HepG2 (cell line): Measurements from ENCODE around the gene CHN1. TPM values are rescaled to one million over a fixed set of nuclear protein-coding genes. Genes with fewer than 3 reads are reported as not detected.

ENCODE experiments used
- CAMTA2 ChIP-seq: sonication (generic); formaldehyde crosslinking; IDR thresholded peaks from 2 replicates; pipeline ENCODE4 v1.4.0; 2020; ENCODE audit warnings: mild to moderate bottlenecking, missing genetic modification reagents, borderline replicate concordance
- DMAP1 ChIP-seq: IDR thresholded peaks from 2 replicates; pipeline ENCODE4 v1.6.1; 2016
- FOXO1 ChIP-seq: sonication (generic); formaldehyde crosslinking; IDR thresholded peaks from 2 replicates; pipeline ENCODE4 v1.4.0; 2020; ENCODE audit warnings: missing genetic modification reagents
- GLI4 ChIP-seq: sonication (generic); formaldehyde crosslinking; IDR thresholded peaks from 2 replicates; pipeline ENCODE4 v1.5.1; 2020; ENCODE audit warnings: missing genetic modification reagents, mild to moderate bottlenecking, moderate library complexity, borderline replicate concordance
- GMEB2 ChIP-seq: IDR thresholded peaks from 2 replicates; pipeline ENCODE4 v1.6.1; 2016; ENCODE audit warnings: missing biosample characterization, missing genetic modification reagents, low read depth
- HDAC6 ChIP-seq: fragments of 200-600 bp; sonication (generic); IDR thresholded peaks from 2 replicates; pipeline ENCODE4 v1.7.0; 2017; ENCODE audit warnings: mild to moderate bottlenecking, antibody characterized with exemption, low read length, low read depth
- HOXA7 ChIP-seq: sonication (generic); formaldehyde crosslinking; IDR thresholded peaks from 2 replicates; pipeline ENCODE4 v1.8.1; 2022; ENCODE audit warnings: mild to moderate bottlenecking, missing genetic modification reagents, moderate library complexity
- LRRFIP1 ChIP-seq: sonication (generic); formaldehyde crosslinking; conservative IDR thresholded peaks from 2 replicates; pipeline ENCODE4 v1.4.0; 2020; ENCODE audit warnings: missing genetic modification reagents
- NCOA1 ChIP-seq: sonication (generic); formaldehyde crosslinking; IDR thresholded peaks from 2 replicates; pipeline ENCODE4 v1.9.0; 2021; ENCODE audit warnings: missing genetic modification reagents
- NFRKB ChIP-seq: fragments of 450-650 bp; IDR thresholded peaks from 2 replicates; pipeline ENCODE4 v1.6.1; 2017
- SIN3B ChIP-seq: fragments of 150-350 bp; IDR thresholded peaks from 2 replicates; pipeline ENCODE4 v1.6.1; 2014; ENCODE audit warnings: low read length
- SMARCC2 ChIP-seq: fragments of 450-650 bp; IDR thresholded peaks from 2 replicates; pipeline ENCODE4 v1.6.1; 2017; ENCODE audit warnings: antibody characterized with exemption, mild to moderate bottlenecking
- YY1 ChIP-seq: IDR thresholded peaks from 2 replicates; pipeline ENCODE4 v1.6.1; 2011; ENCODE audit warnings: low read length, low read depth, moderate library complexity, mild to moderate bottlenecking; ENCODE audit not compliant: insufficient read depth, insufficient replicate concordance
- ZNF180 ChIP-seq: sonication (generic); formaldehyde crosslinking; IDR thresholded peaks from 2 replicates; pipeline ENCODE4 v1.4.0; 2020; ENCODE audit warnings: low read depth, missing genetic modification reagents, borderline replicate concordance
- ZNF296 ChIP-seq: sonication (generic); formaldehyde crosslinking; conservative IDR thresholded peaks from 2 replicates; pipeline ENCODE4 v1.5.0; 2020; ENCODE audit warnings: mild to moderate bottlenecking, missing genetic modification reagents
- ZNF484 ChIP-seq: sonication (generic); formaldehyde crosslinking; IDR thresholded peaks from 2 replicates; pipeline ENCODE4 v1.5.1; 2020; ENCODE audit warnings: mild to moderate bottlenecking, low read depth, missing genetic modification reagents, borderline replicate concordance
- ZNF503 ChIP-seq: sonication (generic); formaldehyde crosslinking; IDR thresholded peaks from 2 replicates; pipeline ENCODE4 v1.4.0; 2020; ENCODE audit warnings: missing genetic modification reagents
- ZNF577 ChIP-seq: sonication (generic); formaldehyde crosslinking; IDR thresholded peaks from 2 replicates; pipeline ENCODE4 v1.4.0; 2020; ENCODE audit warnings: mild to moderate bottlenecking, low read depth, missing genetic modification reagents, borderline replicate concordance
- ZNF629 ChIP-seq: sonication (generic); formaldehyde crosslinking; conservative IDR thresholded peaks from 2 replicates; pipeline ENCODE4 v1.5.0; 2020; ENCODE audit warnings: missing genetic modification reagents
- polyA plus RNA-seq, 8 experiments: library from polyadenylated mRNA; depleted of rRNA in 3 of 8; stranded (reverse) in 7 of 8; unstranded in 1 of 8; fragments of >200 nt; fragmentation: Illumina TruSeq in 4 of 8; extraction: Trizol in 4 of 8; gene quantifications; 2 replicates each; pipeline versions ENCODE4 v1.2.1 to v1.2.3, GENCODE V29; 2011 to 2016; ENCODE audit warnings: low read depth in 4 of 8, missing spikeins in 1 of 8, mixed read lengths in 1 of 8; ENCODE audit not compliant: insufficient read depth in 1 of 8
- total RNA-seq, 5 experiments: library from RNA; depleted of rRNA; stranded (reverse); fragments of >200 nt; fragmentation: Illumina TruSeq; extraction: Trizol; gene quantifications; 2 replicates each; pipeline ENCODE4 v1.2.3, GENCODE V29; 2016; ENCODE audit warnings: low read depth in 1 of 5

Gene CHN1
- total and polyA plus RNA-seq, 2 of the 13 experiments (the other 11 are each of a cell fraction or from before 2014, with no cell fraction given) = 2.8 to 3.5 TPM

GRCh38 chr2:175036582-175037018 is 31.4 kb upstream of the CHN1 start (continued):
- TF ChIP-seq GLI4 (CRISPR knock-in tag) (no peak), NCOA1 (no peak), ZNF484 (no peak), ZNF577 (CRISPR knock-in tag) (no peak), SMARCC2 (no peak), SIN3B (no peak), ZNF180 (CRISPR knock-in tag) (no peak), ZNF296 (CRISPR knock-in tag) (no peak), HOXA7 (CRISPR knock-in tag) (no peak), FOXO1 (CRISPR knock-in tag) (no peak), CAMTA2 (CRISPR knock-in tag) (no peak), GMEB2 (no peak), HDAC6 (no peak), YY1 (no peak), ZNF503 (CRISPR knock-in tag) (no peak), ZNF629 (CRISPR knock-in tag) (no peak), NFRKB (no peak), DMAP1 (CRISPR knock-in tag) (0 out of 2 replicates have a peak, but pooled peaks have one; percentile 32), LRRFIP1 (CRISPR knock-in tag) (no peak)
